ENCODE data around the gene CBX4. TPM values are rescaled to one million over a fixed set of nuclear protein-coding genes. Genes with fewer than 3 reads are reported as not detected.
A peak's percentile ranks its signal among the peaks of the same experiment; 100 is the strongest.

CBX4 gene
- total and polyA plus RNA-seq, 2 of the 13 experiments (the other 11 are each of a cell fraction or from before 2014, with no cell fraction given), result 25.8 to 50.8 TPM

DNA sequence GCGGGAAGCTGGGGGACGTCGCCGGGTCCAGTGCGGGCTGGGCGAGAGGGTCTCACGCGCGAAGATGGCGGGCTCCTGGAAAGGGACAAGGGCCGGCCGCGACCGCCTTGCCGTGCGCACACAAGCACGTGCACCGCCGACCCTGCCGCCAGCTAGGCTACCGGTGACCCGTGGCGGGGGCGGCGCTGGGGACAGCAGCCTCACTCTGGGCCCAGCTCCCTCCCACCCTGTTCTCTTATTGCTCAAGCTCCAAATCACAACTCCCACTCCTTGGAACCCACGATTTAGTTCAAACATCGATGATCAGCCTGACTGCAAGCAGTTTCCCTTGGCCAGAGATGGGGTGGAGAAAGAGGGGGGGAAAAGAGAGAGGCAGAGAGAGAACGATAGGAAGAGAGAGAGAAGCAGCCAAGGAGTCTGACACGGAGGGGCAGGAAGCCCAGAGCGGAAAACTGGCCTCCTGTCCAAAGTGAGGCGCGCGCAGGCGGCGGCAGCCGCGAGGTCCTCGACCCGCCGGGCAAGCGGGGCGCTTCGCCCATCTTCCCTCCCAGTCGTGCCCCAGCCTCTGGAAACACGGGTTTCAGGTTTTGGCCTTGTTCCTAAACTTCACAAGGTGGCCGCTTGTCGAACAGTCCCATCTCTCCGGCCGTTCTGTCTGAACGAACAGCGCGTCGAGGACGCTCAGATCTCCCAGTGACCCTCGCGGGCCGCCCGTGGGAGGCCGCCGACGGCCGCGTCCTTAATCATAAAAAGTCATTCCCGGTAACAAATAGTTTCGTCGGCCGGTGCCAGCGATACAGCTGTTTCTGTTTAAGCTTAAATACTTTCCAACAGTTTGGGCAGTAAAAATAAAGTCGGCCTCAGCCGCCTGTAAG is 40.7 kb downstream of the CBX4 start (continued):
- TF ChIP-seq, protein P1, sequence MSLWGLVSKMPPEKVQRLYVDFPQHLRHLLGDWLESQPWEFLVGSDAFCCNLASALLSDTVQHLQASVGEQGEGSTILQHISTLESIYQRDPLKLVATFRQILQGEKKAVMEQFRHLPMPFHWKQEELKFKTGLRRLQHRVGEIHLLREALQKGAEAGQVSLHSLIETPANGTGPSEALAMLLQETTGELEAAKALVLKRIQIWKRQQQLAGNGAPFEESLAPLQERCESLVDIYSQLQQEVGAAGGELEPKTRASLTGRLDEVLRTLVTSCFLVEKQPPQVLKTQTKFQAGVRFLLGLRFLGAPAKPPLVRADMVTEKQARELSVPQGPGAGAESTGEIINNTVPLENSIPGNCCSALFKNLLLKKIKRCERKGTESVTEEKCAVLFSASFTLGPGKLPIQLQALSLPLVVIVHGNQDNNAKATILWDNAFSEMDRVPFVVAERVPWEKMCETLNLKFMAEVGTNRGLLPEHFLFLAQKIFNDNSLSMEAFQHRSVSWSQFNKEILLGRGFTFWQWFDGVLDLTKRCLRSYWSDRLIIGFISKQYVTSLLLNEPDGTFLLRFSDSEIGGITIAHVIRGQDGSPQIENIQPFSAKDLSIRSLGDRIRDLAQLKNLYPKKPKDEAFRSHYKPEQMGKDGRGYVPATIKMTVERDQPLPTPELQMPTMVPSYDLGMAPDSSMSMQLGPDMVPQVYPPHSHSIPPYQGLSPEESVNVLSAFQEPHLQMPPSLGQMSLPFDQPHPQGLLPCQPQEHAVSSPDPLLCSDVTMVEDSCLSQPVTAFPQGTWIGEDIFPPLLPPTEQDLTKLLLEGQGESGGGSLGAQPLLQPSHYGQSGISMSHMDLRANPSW (CRISPR knock-in tag; IDR thresholded peaks at IDR 0.05; ENCODE audit: borderline replicate concordance), result no peak
- TF ChIP-seq, protein P2, sequence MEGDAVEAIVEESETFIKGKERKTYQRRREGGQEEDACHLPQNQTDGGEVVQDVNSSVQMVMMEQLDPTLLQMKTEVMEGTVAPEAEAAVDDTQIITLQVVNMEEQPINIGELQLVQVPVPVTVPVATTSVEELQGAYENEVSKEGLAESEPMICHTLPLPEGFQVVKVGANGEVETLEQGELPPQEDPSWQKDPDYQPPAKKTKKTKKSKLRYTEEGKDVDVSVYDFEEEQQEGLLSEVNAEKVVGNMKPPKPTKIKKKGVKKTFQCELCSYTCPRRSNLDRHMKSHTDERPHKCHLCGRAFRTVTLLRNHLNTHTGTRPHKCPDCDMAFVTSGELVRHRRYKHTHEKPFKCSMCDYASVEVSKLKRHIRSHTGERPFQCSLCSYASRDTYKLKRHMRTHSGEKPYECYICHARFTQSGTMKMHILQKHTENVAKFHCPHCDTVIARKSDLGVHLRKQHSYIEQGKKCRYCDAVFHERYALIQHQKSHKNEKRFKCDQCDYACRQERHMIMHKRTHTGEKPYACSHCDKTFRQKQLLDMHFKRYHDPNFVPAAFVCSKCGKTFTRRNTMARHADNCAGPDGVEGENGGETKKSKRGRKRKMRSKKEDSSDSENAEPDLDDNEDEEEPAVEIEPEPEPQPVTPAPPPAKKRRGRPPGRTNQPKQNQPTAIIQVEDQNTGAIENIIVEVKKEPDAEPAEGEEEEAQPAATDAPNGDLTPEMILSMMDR (CRISPR knock-in tag; IDR thresholded peaks at IDR 0.05), result no peak
- no peak for TF ChIP-seq ESRRA (CRISPR knock-in tag; IDR thresholded peaks at IDR 0.05; ENCODE audit: low read depth)
- 0 out of 2 replicates have a peak, but pooled peaks have one; percentile 28 for TF ChIP-seq ZNF652 (CRISPR knock-in tag; IDR thresholded peaks at IDR 0.05; ENCODE audit: borderline replicate concordance, low read depth)
- no peak for TF ChIP-seq SRSF1 (optimal IDR thresholded peaks at IDR 0.05; ENCODE audit: low read depth, low read length)
- TF ChIP-seq, protein P3, sequence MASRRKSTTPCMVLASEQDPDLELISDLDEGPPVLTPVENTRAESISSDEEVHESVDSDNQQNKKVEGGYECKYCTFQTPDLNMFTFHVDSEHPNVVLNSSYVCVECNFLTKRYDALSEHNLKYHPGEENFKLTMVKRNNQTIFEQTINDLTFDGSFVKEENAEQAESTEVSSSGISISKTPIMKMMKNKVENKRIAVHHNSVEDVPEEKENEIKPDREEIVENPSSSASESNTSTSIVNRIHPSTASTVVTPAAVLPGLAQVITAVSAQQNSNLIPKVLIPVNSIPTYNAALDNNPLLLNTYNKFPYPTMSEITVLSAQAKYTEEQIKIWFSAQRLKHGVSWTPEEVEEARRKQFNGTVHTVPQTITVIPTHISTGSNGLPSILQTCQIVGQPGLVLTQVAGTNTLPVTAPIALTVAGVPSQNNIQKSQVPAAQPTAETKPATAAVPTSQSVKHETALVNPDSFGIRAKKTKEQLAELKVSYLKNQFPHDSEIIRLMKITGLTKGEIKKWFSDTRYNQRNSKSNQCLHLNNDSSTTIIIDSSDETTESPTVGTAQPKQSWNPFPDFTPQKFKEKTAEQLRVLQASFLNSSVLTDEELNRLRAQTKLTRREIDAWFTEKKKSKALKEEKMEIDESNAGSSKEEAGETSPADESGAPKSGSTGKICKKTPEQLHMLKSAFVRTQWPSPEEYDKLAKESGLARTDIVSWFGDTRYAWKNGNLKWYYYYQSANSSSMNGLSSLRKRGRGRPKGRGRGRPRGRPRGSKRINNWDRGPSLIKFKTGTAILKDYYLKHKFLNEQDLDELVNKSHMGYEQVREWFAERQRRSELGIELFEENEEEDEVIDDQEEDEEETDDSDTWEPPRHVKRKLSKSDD (CRISPR knock-in tag; IDR thresholded peaks at IDR 0.05; ENCODE audit: low read depth), result no peak
- no peak for TF ChIP-seq CAMTA2 (CRISPR knock-in tag; IDR thresholded peaks at IDR 0.05; ENCODE audit: borderline replicate concordance)
- TF ChIP-seq KAT7 (CRISPR knock-in tag; IDR thresholded peaks at IDR 0.05; ENCODE audit: borderline replicate concordance), result no peak
- TF ChIP-seq ZNF562 (CRISPR knock-in tag; IDR thresholded peaks at IDR 0.05; ENCODE audit: borderline replicate concordance), result no peak
- TF ChIP-seq, protein P4, sequence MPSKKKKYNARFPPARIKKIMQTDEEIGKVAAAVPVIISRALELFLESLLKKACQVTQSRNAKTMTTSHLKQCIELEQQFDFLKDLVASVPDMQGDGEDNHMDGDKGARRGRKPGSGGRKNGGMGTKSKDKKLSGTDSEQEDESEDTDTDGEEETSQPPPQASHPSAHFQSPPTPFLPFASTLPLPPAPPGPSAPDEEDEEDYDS (CRISPR knock-in tag; IDR thresholded peaks at IDR 0.05), result no peak
- TF ChIP-seq ZNF225 (CRISPR knock-in tag; IDR thresholded peaks at IDR 0.05), result peak; percentile 44
- no peak for TF ChIP-seq ZNF296 (CRISPR knock-in tag; conservative IDR thresholded peaks at IDR 0.05)
- TF ChIP-seq, protein P5, sequence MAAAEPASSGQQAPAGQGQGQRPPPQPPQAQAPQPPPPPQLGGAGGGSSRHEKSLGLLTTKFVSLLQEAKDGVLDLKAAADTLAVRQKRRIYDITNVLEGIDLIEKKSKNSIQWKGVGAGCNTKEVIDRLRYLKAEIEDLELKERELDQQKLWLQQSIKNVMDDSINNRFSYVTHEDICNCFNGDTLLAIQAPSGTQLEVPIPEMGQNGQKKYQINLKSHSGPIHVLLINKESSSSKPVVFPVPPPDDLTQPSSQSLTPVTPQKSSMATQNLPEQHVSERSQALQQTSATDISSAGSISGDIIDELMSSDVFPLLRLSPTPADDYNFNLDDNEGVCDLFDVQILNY (CRISPR knock-in tag; conservative IDR thresholded peaks at IDR 0.05), result no peak
- TF ChIP-seq, protein P6, sequence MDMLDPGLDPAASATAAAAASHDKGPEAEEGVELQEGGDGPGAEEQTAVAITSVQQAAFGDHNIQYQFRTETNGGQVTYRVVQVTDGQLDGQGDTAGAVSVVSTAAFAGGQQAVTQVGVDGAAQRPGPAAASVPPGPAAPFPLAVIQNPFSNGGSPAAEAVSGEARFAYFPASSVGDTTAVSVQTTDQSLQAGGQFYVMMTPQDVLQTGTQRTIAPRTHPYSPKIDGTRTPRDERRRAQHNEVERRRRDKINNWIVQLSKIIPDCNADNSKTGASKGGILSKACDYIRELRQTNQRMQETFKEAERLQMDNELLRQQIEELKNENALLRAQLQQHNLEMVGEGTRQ (IDR thresholded peaks at IDR 0.05; ENCODE audit: low read depth, low read length), result no peak
- TF ChIP-seq, protein P6 (CRISPR knock-in tag; IDR thresholded peaks at IDR 0.05; ENCODE audit: borderline replicate concordance), result no peak
